GM21526 (cell line): Measurements from ENCODE around the gene BSPRY.
A peak's percentile ranks its signal among the peaks of the same experiment; 100 is the strongest.
"Not testable (repeated sequence)": the region's sequence is repeated elsewhere in the genome, so short reads cannot be mapped to it uniquely, and the experiment has no call there.

Experiments
- ATAC-seq: cut with Tn5 transposase; IDR thresholded peaks from one replicate; pipeline ENCODE4 v1.9.1; 2021; ENCODE audit warnings: moderate library complexity; ENCODE audit not compliant: unreplicated experiment, low FRiP score

Gene BSPRY

DNA sequence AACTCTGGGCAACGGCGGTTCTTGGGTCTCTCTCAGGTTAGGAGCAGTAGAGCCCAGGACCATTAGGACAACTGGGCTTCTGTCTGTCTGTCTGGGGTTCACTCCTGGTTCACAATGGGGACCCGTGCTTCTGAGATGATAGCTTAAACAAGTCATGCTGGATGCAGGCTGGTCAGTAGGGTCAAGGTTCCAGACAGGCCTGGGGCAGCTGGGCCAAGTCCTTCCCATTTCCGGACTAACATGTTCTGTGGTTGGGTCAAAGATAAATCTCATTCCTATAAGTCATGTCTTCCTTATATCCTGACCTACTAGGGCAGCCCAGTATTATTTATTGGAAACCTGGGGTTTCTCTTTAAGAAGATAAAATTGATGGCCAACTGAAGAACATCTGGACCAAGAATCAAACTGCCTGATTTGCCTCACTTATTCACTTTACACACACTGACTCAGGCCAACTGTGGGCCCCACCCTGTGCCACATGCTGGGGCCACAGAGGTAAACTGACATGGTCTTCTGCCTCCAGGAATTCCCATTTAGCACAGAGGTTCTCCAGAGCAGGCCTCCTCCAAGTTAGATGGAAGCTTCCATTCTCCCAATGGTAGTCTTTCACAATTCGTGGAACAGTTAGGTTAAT lies 19.1 kb downstream of the BSPRY start:
- ATAC-seq: no peak

DNA sequence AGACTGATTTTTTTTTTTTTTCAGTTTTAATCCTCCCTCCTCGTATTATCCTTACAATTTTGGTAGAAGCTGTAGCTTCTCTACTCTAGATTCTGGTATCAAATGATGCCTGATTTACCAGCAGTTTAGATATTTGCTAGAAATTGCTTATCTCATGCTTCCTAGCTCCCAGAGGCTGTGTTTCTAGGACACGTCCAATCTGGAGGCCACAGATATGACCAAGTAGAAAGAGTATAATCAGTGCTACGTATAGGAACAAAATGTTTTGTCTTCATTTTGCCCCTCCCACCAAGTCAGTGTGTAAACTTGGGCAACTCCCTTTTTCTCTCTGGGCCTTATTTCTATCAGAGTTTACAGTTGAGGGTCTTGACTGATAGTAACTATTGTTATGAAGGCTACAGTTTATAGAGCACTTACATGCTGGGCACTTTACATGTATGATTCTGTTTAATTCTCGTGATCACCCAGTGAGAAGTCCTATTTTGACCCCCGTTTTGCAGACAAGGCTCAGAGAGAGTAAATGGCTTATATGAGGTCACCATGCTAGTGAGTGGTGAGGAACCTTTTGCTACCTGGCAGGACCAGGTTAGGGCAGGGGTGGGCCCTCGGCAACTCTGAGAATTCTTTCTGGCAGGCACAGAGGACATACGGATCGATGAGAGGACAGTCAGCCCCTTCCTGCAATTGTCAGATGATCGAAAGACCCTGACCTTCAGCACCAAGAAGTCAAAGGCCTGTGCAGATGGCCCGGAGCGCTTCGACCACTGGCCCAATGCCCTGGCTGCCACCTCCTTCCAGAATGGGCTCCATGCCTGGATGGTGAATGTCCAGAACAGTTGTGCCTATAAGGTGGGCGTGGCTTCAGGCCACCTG lies 19.9 kb downstream of the BSPRY start:
- ATAC-seq: no peak

DNA sequence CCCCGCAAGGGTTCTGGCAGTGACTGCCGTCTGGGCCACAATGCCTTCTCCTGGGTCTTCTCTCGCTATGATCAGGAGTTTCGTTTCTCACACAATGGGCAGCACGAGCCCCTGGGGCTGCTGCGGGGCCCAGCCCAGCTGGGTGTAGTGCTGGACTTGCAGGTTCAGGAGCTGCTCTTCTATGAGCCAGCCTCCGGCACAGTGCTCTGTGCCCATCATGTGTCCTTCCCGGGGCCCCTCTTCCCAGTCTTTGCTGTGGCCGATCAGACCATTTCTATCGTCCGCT lies 20.5 kb downstream of the BSPRY start:
- no peak for ATAC-seq

DNA sequence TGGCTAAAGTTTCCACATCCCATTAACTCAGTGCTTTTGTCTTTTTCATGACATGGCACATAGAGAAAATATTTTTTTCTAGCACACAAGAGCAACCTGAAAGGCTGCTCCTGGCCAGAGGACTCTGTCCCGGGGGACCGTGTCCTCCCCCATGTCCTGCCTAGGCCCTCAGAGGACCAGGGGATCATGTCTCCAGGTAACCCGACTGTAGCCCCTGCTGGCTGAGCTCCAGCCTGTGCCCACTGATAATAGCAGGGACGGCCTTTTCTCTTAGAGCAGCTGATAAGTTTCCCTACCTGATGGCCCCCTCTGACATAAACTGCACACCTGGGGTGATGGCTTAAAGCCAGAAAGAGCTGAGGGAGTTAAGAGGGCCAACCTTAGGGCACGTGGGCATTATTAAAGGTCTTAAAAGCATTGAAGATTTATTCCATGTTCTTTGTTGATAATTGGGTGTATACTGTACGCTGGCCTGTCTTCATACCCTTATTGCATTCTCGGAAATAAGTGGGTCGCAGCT lies 21.5 kb downstream of the BSPRY start:
- no peak for ATAC-seq

DNA sequence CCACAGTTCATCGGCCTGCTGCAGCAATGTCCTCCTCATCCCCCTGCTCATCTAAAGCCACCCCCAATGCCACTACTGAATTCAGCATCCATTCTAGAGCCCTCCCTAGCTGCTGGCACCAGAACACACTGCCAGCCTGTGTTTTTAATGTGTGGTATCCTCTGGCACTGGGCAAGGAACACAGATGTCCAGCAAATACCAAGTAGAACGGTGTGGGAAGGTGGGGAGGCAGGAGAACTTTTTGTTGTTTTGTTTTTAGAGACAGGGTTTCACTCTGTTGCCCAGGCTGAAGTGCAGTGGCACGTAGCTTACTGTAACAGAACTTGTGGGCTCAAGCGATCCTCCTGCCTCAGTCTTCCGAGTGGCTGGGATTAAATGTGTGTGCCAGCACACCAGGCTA lies 22.7 kb downstream of the BSPRY start:
- ATAC-seq: no peak

DNA sequence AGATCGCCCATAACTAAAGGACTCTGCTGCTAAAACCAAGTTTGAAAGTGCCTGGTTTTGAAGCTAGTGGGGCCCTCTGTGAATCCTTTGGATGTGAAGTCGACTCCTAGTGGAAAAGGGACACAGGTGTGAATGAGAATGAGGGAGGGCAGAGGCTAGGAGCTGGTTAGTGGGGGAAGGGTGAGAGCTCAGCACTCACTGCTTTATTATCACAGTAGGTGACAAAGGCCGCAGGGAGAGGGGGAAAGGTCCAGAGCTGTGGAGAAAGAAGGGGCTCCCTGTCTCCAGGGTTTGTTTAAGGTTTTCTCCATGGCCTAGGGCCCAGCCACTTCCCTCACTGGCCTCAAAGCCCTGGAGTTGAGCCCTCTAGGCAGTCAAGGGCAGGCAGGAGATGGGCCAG lies 23.9 kb downstream of the BSPRY start:
- ATAC-seq: no peak

DNA sequence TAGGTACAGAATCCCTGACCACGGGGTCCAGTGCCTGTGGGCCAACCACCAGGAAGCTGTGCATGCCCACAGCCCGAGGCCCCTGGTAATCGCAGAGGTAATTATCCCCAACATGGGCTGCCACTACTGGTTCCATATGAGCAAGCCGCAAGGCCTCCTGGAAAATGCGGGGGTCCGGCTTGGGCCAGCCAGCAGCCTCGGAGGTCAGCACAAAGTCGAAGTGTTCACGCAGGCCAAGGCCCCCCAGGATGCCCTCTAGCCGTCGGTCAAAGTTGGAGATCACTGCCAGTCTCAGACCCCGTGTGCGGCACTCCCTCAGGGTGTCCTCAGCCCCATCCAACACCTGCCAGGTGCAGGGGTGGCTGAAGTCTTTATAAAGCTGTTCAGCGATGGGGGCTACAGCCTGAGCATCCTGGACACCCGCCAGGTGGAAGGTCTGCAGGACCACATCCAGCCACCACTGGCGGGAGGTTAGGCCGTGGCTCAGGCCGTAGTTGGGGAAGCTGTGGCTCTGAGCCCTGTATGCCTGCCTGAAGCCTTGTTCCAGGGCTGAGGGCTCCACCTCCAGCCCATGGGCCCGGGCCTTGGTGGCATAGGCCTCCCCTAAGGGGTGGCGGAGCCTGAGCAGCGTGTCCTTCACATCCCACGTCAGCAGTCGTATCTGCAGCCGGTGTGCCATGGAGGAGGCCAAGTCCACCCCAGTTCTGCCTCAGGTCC lies 24.5 kb downstream of the BSPRY start:
- ATAC-seq: no peak

DNA sequence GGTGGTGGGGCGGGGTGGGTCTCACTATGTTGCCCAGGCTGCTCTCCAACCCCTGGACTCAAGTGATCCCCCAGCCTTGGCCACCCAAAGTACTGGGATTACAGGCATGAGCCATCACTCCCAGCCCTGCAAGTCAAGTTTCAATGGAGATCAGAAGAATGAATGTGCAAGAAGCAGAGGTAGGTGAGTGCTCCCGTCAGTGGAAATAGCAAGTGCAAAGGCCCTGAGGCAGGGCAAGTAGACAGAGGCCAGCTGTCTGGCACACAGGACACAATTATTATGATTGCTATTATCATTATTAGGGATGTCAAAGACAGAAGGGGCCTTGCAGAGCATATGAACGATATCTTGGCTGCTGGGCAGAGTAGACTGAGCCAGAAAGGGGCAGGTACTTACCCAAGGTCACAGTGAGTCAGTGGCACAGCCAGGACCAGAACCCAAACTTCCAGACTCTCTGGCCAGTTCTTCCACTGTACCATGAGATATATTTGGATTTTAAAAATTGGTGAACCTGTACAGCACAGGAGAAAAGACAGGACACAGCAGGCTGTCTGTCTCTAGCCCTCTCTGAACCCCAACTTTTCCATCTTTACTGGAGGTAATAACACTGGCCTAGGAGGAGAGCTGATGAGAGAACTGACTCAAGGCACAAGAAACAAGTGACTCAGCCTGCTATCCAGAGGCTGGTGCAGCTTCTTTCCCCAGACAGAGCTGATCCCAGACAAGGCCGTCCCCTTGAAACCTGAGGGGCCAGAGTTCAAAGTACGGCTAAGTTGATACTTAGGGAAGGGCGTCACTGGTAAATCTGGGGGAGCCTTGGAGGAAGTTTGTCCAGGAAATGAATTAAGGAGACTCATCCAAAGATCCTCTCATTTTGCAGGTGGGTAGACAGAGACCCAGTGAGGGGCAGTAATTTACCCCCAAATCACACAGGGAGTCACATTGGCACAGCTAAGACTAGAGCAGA lies 26.0 kb downstream of the BSPRY start:
- no peak for ATAC-seq

DNA sequence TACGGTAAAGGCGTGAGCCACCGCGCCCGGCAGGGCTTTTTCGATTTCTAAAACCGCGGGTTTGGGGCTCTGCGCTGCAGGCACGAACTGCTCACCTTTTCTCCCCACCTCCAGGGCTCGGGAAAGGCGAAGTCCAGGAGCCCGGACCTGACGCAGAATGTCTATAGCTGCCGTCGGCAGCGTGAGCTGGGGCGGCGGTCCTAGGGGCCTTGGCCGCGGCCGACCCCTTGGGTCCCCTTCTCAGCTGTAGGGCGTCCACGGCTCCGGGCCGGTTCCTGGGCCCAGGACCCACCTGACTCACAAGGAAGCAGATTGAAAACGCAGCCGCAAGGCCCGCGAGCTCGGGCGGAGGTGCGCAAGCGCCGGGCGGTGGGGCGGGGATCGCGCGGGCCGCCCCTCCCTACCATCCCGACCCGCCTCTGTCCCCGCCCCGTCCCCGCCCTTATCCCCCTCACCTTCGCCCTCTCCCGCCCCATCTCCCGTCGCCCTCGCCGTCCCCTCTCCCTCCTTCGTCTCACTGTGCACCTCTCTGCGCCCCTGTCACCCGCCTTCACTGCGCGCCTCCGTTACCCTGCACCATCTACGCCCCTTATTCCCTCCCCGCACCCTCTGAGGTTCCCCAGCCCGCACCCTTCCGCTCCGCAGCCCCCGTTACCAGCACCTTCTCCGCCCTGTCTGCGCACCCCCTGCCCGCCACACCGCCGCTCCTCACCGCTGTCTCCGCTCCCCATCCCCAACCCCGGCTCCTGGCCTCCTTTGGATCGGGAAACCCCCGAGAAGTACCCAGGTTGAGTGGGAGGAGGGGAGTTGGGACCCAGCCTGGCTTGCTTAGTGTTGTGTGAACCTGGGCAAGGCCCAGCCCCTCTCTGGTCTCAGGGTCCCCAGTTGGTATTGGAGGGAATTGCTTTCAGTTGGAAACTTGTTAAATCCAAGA lies 27.6 kb downstream of the BSPRY start, which contains the start of gene HDHD3:
HDHD3 (minus strand) TSS at position 353 of the 934 bp plus-strand sequence. CDS start 2,632 bp downstream, outside the sequence.
- ATAC-seq: peak; percentile 76

DNA sequence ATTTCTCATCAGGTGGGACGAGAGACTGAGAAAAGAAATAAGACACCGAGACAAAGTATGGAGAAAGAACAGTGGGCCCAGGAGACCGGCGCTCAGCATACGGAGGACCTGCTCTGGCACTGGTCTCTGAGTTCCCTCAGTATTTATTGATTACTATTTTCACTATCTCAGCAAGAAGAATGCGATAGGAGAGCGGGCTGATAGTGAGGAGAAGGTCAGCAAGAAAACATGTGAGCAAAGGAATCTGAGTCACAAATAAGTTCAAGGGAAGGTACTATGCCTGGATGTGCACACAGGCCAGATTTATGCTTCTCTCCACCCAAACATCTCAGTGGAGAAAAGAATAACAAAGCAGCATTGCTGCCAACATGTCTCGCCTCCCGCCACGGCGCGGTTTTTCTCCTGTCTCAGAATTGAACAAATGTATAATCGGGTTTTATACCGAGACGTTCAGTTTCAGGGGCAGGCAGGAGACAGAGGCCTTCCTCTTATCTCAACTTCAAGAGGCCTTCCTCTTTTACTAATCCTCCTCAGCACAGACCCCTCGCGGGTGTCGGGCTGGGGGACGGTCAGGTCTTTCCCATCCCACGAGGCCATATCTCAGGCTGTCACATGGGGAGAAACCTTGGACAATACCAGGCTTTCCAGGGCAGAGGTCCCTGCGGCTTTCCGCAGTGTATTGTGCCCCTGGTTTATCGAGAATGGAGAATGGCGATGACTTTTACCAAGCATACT lies 29.9 kb downstream of the BSPRY start:
- ATAC-seq: not testable (repeated sequence)

DNA sequence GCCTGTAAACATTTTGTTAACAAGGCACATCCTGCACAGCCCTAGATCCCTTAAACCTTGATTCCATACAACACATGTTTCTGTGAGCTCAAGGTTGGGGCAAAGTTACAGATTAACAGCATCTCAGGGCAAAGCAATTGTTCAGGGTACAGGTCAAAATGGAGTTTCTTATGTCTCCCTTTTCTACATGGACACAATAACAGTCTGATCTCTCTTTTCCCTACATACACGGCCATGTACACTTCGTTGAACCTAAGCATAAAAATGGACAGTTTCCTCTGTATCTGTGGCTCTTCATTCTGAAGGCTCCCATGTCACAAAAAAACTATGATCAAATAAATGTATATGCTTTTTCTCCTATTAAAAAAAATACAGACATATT lies 30.5 kb downstream of the BSPRY start:
- not testable (repeated sequence) for ATAC-seq

DNA sequence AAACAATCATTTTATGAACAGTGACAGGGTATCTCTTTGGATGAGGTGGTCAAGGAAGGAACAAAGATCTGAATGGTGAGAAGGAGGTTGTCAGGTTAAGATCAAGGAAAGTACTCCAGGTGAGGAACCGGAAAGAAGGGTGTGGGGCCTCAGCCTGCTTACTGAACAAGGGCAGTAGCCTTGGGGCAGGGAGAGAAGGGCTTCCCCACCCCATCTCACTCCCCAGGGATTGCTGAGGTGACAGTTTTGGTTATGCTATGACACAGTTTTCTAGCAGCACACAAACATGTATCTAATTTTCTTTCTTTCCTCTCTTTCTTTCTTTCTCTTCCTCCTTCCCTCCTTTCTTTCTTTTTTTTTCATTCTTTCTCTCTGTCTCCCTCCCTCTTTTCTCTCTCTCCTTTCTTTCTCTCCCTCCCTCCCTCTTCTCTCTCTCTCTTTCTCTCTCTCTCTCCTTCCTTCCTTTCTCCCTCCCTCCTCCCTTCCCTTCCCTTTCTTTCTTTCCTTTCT lies 31.6 kb downstream of the BSPRY start:
- peak; percentile 48 for ATAC-seq

DNA sequence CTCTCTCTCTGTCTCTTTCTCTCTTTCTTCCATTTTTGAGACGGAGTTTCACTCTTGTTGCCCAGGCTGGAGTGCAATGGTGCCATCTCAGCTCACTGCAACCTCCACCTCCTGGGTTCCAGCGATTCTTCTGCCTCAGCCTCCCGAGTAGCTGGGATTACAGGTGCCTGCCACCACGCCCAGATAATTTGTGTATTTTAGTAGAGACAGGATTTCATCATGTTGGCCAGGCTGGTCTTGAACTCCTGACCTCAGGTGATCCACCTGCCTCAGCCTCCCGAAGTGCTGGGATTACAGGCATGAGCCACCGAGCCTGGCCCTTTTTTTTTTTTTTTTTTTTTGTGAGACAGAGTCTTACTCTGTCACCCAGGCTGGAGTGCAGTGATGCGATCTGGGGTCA lies 32.1 kb downstream of the BSPRY start:
- not testable (repeated sequence) for ATAC-seq

DNA sequence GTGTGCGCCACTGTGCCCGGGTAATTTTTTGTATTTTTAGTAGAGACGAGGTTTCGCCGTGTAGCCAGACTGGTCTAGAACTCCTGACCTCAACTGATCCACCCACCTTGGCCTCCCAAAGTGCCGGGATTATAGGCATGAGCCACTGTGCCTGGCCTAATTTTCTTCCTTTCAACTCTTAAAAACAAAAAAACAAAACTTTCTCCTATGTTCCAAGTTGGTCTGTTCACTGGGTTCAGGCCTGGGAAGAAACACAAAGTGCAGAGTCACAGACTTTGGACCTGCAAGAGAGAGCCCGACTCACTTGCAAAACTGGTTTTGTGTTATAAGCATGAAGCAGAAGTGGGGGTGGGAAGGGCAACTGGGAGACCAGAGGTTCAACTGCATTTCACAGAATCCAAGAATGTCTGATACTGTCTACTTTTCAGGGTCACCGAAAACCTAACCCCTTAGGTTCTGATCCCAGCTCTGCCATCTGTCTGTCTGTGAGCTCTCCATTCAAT lies 32.6 kb downstream of the BSPRY start:
- no peak for ATAC-seq

DNA sequence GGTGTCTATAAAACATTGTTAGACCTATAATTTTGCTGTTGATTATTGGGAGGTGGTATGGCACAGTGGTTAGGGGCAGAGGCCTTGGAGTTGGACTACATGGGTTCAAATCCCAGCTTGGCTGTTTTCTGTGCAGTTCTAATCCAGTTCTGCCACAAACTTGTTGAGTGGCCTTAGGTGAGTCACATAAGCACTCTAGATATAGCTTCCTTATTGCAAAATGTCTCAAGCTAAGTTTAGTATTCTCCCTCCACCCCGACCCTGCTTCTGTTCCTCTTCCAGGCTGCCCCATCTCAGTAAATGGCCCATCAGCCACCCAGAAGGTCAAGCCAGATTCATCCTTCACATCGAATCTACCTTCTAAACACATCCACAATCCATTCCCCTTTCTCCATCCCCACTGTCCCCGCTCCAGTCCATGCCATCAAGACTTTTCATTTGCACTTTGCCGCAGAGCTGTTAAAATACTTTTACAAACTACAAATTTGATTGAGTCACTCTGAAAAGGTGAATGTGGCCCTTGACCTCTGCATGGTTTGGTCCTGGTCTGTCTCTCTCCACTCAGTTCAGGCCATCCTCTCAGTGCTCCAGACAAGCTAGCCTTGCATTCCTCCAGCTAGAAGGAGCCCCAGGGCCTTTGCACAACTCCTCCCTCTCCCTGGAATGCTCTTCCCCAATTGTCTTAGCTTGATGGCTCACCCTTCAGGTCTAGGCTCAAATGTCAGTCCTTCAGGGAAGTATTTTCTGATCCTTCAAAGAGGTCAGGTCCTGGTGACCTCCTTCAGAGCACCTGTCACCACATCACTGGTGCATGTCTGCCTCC lies 37.4 kb downstream of the BSPRY start:
- ATAC-seq: no peak

DNA sequence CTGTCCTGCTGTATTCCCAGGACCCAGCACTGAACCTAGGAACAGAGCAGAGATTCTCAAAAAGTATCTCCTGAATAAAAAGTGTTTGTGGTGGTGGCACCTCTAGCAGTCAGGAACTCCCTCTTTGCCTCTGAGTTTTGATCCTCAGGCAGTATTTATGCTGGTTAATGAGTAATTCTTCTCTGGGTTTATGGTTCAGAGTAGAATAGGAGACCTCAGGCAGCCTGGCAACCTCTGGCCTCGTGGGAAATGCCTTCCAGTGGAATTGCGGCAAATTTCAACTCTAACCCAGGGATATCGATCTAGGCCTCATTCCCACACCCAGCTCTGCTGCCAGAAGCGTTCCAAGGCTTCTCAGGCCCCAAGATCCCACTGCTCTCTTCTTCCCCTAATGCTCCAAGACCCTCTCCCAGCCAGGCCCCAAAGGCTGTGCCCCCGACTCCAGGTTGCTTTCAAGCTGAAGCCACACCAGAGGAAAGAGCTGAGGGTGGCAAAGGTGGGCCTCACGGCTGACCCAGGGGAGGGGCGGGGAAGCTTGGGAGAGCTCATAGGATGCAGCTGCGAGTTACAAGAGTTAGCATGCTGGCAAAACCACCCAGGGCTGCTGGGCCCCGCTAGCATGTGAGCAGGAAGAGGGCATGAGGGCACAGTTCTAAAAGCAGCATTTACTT lies 38.4 kb downstream of the BSPRY start:
- ATAC-seq: no peak

DNA sequence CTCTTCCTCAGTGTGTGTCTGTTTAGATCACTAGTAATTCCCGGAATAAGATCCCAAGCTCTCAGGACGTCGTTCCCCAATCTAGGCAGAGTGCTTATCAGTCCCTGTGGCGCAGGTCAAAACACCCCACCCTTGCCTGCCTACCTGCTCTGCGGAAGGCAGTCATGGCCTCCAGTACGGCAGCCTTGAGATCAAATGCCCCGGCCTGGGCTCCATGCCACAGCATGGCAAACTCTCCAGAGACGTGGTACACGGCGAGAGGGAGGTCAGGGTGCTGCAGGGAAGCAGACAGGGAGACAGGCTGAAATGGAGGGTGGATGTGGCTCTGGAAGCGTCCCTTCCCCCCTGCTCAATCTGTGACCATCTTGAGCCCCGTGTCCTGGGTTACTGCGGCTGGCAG lies 39.5 kb downstream of the BSPRY start:
- ATAC-seq: no peak
